Left ventricle myocardium superior (tissue), 1 donor: ENCODE measurements around the gene TMPRSS6. TPM values are rescaled to one million over a fixed set of nuclear protein-coding genes. Genes with fewer than 3 reads are reported as not detected.
A peak's percentile ranks its signal among the peaks of the same experiment; 100 is the strongest.

ENCODE experiments used
- ATAC-seq: fragments of 200-7000 bp; cut with Tn5 transposase; one replicate; pipeline ENCODE4 v1.9.1; 2020; ENCODE audit warnings: mild to moderate bottlenecking, moderate library complexity
- DNase-seq: peaks from one replicate; pipeline ENCODE4 v3.0.0-alpha.2; 2020
- intact Hi-C: fragments of 100-400 bp; cut with micrococcal nuclease; formaldehyde crosslinking; loops from one replicate; pipeline ENCODE4 v1.11.0; 2022
- total RNA-seq: library from RNA; stranded (reverse); fragmentation: NEBNext Ultra II Directional; extraction: Animal tissue kit (Norgen Biotek cat#: 25700); gene quantifications from one replicate; pipeline ENCODE4 v1.2.1, GENCODE V29; 2021
- donor health status: DM: no; HTN: yes; CAD: no; lungs with severe emphysema.

The TMPRSS6 gene
- total RNA-seq, 1 donor from 2014 or later: not detected

- intact Hi-C loops: no loop called here
- DNase-seq (no peak), ATAC-seq (no peak)
Observed at GRCh38 chr22:37094239-37094638, 15.3 kb downstream of the TMPRSS6 start.

GRCh38 chr22:37092997-37093396, 16.5 kb downstream of the TMPRSS6 start:
- intact Hi-C loops: no loop called here
- no peak for DNase-seq
- ATAC-seq: no peak

GRCh38 chr22:37091994-37092393, 17.5 kb downstream of the TMPRSS6 start:
- no peak for DNase-seq
- intact Hi-C loops: no loop called here
- ATAC-seq: no peak

GRCh38 chr22:37090920-37091695, 18.4 kb downstream of the TMPRSS6 start:
- intact Hi-C loops: no loop called here
- no peak for ATAC-seq
- no peak for DNase-seq

- intact Hi-C loops: no loop called here
- no peak for DNase-seq
Observed at GRCh38 chr22:37089434-37089833, 20.1 kb downstream of the TMPRSS6 start.

GRCh38 chr22:37088750-37089408, 20.6 kb downstream of the TMPRSS6 start:
- no peak for DNase-seq
- ATAC-seq: no peak
- intact Hi-C loops: no loop called here

More at GRCh38 chr22:37089434-37089833, 20.1 kb downstream of the TMPRSS6 start:
- no peak for ATAC-seq

GRCh38 chr22:37088108-37088605, 21.4 kb downstream of the TMPRSS6 start:
- ATAC-seq (no peak), DNase-seq (no peak)
- intact Hi-C loops: no loop called here

- intact Hi-C loops: no loop called here
- DNase-seq (no peak), ATAC-seq (no peak)
Observed at GRCh38 chr22:37086184-37086583, 23.3 kb downstream of the TMPRSS6 start.

GRCh38 chr22:37084385-37084784, 25.1 kb downstream of the TMPRSS6 start:
- ATAC-seq: no peak

GRCh38 chr22:37083914-37084313, 25.6 kb downstream of the TMPRSS6 start:
- no peak for ATAC-seq
- intact Hi-C loops: no loop called here
- DNase-seq: no peak

More at GRCh38 chr22:37084385-37084784, 25.1 kb downstream of the TMPRSS6 start:
- no peak for DNase-seq
- intact Hi-C loops: no loop called here

- no peak for DNase-seq
- intact Hi-C loops: no loop called here
- no peak for ATAC-seq
Observed at GRCh38 chr22:37082251-37082873, 27.2 kb downstream of the TMPRSS6 start.

- intact Hi-C loops: no loop called here
- DNase-seq: no peak
- no peak for ATAC-seq
Observed at GRCh38 chr22:37080838-37081237, 28.7 kb downstream of the TMPRSS6 start.

- ATAC-seq: no peak
- intact Hi-C loops: no loop called here
- DNase-seq: no peak
Observed at GRCh38 chr22:37080438-37080837, 29.1 kb downstream of the TMPRSS6 start.

GRCh38 chr22:37079668-37080171, 29.8 kb downstream of the TMPRSS6 start:
- no peak for ATAC-seq
- DNase-seq: no peak
- intact Hi-C loops: no loop called here

- DNase-seq (no peak), ATAC-seq (no peak)
- intact Hi-C loops: no loop called here
Observed at GRCh38 chr22:37079158-37079557, 30.4 kb downstream of the TMPRSS6 start.

- peak; percentile 71 for DNase-seq
- ATAC-seq: peak; percentile 53
- intact Hi-C loops: no loop called here
Observed at GRCh38 chr22:37077802-37078448, 31.6 kb downstream of the TMPRSS6 start.

GRCh38 chr22:37075822-37076433, 33.6 kb downstream of the TMPRSS6 start:
- ATAC-seq: no peak
- intact Hi-C loops: no loop called here
- no peak for DNase-seq

GRCh38 chr22:37075046-37075445, 34.5 kb downstream of the TMPRSS6 start:
- DNase-seq (no peak), ATAC-seq (no peak)
- intact Hi-C loops: no loop called here

- no peak for DNase-seq
Observed at GRCh38 chr22:37074537-37074936, 35.0 kb downstream of the TMPRSS6 start.

More at GRCh38 chr22:37074537-37074936, 35.0 kb downstream of the TMPRSS6 start:
- no peak for ATAC-seq
- intact Hi-C loops: no loop called here
